ENCODE measurements around the gene CCDC33.

CCDC33 gene

DNA sequence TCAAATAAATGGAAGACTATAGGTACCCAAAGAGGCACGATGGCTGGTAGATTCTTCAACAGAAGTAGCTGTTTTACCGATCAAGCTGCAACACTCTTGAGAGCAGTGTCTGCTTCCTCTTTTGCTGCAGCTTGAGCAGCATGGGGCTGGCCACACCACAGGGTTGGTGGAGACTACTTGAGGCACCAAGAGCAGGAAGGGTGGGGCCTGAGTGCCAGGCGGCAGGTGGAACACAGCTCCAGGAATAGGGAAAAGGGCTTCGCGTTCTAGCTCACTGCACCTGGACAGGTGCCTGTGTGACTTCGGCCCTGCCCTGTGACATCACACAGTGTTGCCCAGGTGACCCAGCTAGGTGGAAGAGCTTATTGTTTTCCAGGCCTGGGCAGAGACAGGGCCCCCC is at the start of gene CCDC33:
CCDC33 (plus strand) TSS at position 365 of the 400 bp plus-strand sequence. CDS start 394 bp downstream, outside the sequence.
- no peak within 1 kb of the TSS for H3K4me3 Mint-ChIP-seq
- H3K9me3 Mint-ChIP-seq, result no peaks in the 10 kb centered on the region
- H3K4me1 Mint-ChIP-seq (ENCODE audit: low read depth), result peaks cover 6% of the 10 kb centered on the region
- no peaks in the 10 kb centered on the region for H3K27me3 Mint-ChIP-seq
- H3K36me3 Mint-ChIP-seq (ENCODE audit: low read depth), result no peaks in the 10 kb centered on the region
- intact Hi-C loops (cut with micrococcal nuclease), result no loop called here
- no peak within 1 kb of the TSS for H3K27ac Mint-ChIP-seq

DNA sequence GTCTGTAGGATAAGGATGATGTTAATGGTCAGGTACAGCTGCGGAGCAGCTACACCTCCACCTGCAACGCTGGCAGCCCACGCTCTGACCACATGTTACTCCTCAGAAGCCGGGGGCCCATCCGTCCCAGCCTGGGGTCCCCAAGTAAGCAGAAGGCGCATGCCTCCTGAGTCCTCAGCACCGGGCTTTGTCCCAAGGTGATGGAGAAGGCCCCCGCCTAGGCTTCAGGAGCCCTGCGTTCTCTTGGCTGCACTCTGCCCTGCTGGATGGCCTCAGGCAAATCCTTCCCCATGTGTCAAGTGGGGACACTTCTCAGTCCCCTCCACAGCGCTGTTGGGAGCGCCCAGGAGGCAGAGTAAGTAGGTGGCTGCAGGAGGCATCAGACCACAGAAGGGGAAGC is 47.9 kb upstream of the CCDC33 start:
- intact Hi-C loops (cut with micrococcal nuclease), result no loop called here
- Mint-ChIP-seq H3K27ac (no peak overlapping the region), H3K4me1 (ENCODE audit: low read depth) (peaks cover 4% of the 10 kb centered on the region), H3K36me3 (ENCODE audit: low read depth) (no peaks in the 10 kb centered on the region), H3K4me3 (no peak overlapping the region), H3K27me3 (peaks cover 5% of the 10 kb centered on the region), H3K9me3 (no peaks in the 10 kb centered on the region)

DNA sequence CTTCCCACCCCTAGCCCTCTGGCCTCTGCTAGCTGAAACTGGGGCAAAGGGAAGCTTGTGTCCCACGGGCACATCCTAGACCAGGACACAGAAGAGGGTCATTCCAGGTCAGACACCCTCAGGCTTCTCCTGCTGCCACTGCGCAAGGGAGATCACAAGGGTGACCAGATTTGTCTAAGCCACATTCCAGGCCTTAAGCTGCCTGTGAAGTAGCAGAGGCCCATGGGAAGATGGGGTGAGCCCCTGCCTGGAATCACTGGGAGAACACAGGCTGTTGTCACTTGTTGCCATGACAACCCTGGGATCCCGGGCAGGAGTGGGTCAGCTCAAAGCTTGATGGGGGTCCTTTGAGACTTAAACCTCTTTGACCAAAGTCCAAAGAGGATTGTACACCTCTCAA is 44.3 kb upstream of the CCDC33 start:
- intact Hi-C loops (cut with micrococcal nuclease), result no loop called here
- Mint-ChIP-seq H3K27ac (no peak overlapping the region), H3K4me1 (ENCODE audit: low read depth) (peaks cover 22% of the 10 kb centered on the region), H3K27me3 (peaks cover 5% of the 10 kb centered on the region), H3K36me3 (ENCODE audit: low read depth) (no peaks in the 10 kb centered on the region), H3K4me3 (no peak overlapping the region), H3K9me3 (no peaks in the 10 kb centered on the region)

DNA sequence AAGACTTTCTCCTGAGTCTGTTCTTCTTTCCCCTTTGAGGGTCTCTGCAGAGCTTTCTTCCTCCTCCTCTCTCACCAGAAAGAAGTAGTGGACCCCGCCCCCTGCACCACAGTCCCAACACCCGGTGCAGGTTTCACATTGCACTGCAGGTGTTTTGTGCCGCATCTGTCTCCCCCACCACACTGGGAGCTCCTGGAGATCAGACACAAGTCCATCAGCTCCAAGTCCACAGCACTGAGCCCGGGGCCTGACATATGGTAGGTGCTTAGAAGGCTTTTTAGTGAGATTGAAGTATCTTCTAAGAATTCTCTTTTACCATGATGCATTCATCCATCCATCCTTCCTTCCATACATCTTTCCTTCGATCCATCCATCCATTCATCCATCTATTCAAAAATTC is 43.4 kb upstream of the CCDC33 start:
- Mint-ChIP-seq H3K4me3 (no peak overlapping the region), H3K4me1 (ENCODE audit: low read depth) (peaks cover 22% of the 10 kb centered on the region), H3K27ac (no peak overlapping the region), H3K36me3 (ENCODE audit: low read depth) (no peaks in the 10 kb centered on the region), H3K27me3 (peaks cover 3% of the 10 kb centered on the region), H3K9me3 (no peaks in the 10 kb centered on the region)
- intact Hi-C loops (cut with micrococcal nuclease), result no loop called here

DNA sequence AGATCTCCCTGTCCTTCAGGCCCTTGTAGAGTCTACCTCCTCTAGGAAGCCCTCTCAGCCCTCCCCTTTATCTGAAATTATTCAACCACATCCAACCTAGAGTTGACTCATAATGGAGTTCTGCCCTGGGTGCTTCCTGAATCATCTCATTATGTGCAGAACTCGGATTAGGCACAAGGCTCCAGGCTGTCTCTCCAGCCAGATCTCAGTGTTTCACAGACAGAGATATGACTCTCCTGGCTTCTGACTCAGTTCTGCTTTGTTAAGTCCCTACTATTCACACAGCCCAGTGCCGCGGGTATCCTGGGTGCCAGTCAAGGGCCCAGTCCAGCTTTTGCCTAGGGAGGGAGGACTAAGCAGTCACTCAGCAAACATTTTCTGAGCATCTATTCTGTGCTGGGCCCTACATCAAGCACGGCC is 42.8 kb upstream of the CCDC33 start:
- Mint-ChIP-seq H3K4me3 (no peak overlapping the region), H3K4me1 (ENCODE audit: low read depth) (peaks cover 22% of the 10 kb centered on the region), H3K27me3 (peaks cover 3% of the 10 kb centered on the region), H3K9me3 (no peaks in the 10 kb centered on the region), H3K36me3 (ENCODE audit: low read depth) (no peaks in the 10 kb centered on the region), H3K27ac (no peak overlapping the region)
- intact Hi-C loops (cut with micrococcal nuclease), result no loop called here

DNA sequence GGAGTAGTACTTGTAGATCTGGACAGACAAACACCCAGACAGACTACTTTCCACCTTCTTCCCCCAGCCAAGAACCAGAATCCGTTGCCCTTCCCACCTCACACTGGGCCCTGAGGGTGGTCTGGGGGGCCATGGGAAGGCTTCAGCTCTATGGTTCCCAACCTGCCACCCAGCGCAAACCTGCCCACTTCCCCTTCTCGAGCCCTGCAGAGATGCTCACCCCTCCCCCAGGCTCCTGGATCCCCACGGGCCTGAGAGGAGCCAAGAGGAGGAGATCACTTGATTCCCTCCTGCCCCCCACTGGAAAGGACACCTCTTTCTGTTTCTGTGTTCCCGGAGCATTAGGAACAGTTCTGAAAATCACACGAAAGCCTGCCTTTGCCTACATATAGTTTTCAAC is 42.2 kb upstream of the CCDC33 start:
- H3K27me3 Mint-ChIP-seq, result peaks cover 3% of the 10 kb centered on the region
- peaks cover 22% of the 10 kb centered on the region for H3K4me1 Mint-ChIP-seq (ENCODE audit: low read depth)
- H3K9me3 Mint-ChIP-seq, result no peaks in the 10 kb centered on the region
- intact Hi-C loops (cut with micrococcal nuclease), result no loop called here
- no peak overlapping the region for H3K27ac Mint-ChIP-seq
- no peaks in the 10 kb centered on the region for H3K36me3 Mint-ChIP-seq (ENCODE audit: low read depth)
- no peak overlapping the region for H3K4me3 Mint-ChIP-seq

DNA sequence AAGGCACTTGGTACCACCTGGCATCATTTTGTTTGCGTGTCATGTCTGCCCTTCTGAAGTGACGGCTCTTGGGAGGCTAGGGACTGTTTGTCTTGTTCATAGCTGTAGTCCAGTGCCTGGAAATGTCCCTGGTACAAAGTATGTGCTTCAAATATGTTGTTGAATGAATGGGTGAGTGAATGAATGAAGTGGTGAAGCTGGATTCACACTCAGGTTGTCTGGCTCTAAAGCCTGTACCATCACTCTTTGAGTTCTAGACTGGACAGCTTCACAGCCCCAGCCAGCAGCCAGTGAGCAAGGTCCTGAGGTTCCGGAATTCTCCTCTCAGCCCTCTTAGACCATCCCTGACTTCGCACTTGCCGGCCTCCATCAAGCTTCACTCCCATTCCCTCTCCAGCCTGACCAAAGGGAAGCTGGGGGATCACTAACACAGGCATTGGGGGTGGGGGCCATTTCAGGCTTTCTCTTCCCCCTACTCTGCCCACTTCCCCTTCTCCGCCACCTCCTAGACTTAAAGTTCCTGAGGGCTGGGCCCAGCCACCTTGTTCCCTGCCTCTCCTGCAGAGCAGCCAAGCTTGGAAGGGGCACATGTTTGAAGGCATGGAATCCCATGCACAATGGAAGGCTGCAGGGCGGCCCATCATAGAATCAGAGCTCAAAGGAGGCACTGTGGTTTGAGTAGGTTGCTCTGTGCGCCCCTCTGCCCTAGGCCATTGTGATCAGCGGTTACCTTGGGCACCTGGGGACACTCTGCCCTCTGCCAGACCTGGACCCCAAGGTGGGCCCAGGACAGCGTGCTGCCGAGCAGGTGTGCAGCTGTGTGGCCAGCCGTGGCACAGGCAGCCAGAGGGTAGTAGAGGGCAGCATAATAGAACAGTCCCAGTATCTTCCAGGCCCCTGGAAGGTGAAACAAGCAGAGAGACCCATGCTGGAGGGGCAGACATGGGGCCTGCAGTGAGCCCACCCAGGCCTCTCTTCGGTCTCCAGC is 41.3 kb upstream of the CCDC33 start:
- no peaks in the 10 kb centered on the region for H3K9me3 Mint-ChIP-seq
- H3K4me3 Mint-ChIP-seq, result no peak overlapping the region
- intact Hi-C loops (cut with micrococcal nuclease), result no loop called here
- H3K4me1 Mint-ChIP-seq (ENCODE audit: low read depth), result peaks cover 22% of the 10 kb centered on the region
- H3K27me3 Mint-ChIP-seq, result peaks cover 3% of the 10 kb centered on the region
- H3K27ac Mint-ChIP-seq, result no peak overlapping the region
- H3K36me3 Mint-ChIP-seq (ENCODE audit: low read depth), result no peaks in the 10 kb centered on the region

DNA sequence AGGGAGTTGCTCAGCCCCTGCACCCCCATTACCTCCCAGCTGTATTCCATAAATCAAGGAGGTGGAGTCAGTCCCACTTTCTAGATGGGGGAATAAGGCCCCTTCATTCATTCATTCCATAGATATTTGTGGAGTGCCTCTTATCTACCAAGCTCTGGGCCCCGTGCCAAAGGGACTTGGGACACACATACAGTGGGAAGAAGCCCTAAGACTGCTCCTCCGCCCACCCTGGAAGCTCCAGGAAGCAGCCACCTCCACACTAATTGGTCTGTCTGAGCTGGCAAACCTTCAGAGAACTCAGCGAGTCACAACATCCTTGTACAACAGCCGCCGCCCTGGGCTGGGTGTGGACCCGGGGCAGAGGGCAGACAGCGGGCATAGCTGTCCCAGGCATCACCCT is 40.0 kb upstream of the CCDC33 start:
- no peaks in the 10 kb centered on the region for H3K9me3 Mint-ChIP-seq
- intact Hi-C loops (cut with micrococcal nuclease), result no loop called here
- H3K4me1 Mint-ChIP-seq (ENCODE audit: low read depth), result peaks cover 22% of the 10 kb centered on the region
- no peak overlapping the region for H3K4me3 Mint-ChIP-seq
- H3K27ac Mint-ChIP-seq, result no peak overlapping the region
- H3K27me3 Mint-ChIP-seq, result peaks cover 3% of the 10 kb centered on the region
- no peaks in the 10 kb centered on the region for H3K36me3 Mint-ChIP-seq (ENCODE audit: low read depth)

DNA sequence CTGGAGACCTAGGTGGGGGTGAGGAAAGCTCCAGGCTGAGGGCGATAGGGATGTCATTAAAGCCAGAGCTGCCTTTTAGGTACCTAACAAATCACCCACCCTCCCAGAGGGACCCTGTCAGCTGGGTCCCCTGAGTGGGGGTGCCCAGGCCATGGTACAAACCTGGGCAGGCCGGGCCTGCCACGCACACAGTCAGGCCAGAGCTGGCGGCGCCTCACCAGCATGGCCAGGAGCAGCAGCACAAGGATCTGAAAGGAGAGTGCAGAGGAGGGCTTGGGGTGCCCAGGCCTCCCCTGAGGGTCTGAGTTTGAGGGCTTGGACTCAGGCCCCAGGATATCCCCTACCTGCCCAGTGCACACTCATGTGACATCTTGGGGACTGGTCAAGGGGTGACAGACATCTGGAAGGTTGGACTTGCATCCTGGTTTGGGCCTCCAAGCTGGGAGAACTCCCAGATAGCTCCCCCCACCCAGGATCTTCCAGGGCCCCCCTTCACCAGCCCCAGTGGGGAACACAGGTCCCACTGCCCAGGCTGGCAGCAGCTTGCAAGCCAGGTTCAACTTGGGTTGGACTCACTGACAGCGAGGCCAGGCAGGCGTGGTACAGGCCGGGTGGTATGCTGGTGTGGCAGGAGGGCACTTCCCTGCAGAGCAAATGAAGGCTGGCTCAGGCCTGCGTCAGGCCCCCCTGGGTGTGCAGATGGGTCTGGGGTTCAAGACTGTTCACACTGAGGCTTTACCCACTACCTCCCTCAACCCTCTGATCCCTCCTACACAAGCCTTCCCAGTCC is 38.8 kb upstream of the CCDC33 start:
- no peaks in the 10 kb centered on the region for H3K9me3 Mint-ChIP-seq
- H3K27me3 Mint-ChIP-seq, result peaks cover 3% of the 10 kb centered on the region
- H3K4me3 Mint-ChIP-seq, result no peak overlapping the region

DNA sequence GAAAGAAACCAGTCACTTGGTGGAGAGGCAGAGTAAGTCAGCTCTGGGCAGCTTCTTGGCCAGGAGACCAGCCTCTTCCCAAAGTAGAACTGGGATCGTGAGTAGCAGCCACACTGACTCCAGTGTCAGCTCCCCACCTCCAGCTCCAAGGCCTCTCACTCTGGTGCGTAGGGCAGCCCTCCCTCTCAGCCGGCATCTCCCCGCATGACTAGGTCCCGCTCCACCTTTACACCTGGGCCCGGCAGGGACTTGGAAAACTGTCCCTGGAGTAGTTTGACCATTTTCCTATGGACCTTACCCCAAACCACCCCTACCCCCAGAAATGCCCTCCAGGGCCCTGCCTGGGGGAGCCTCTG is 36.9 kb upstream of the CCDC33 start:
- intact Hi-C loops (cut with micrococcal nuclease), result no loop called here
- Mint-ChIP-seq H3K27ac (no peak overlapping the region), H3K36me3 (ENCODE audit: low read depth) (no peaks in the 10 kb centered on the region), H3K9me3 (no peaks in the 10 kb centered on the region), H3K4me1 (ENCODE audit: low read depth) (peaks cover 17% of the 10 kb centered on the region), H3K4me3 (no peak overlapping the region), H3K27me3 (peaks cover 5% of the 10 kb centered on the region)

More for the DNA sequence above, 38.8 kb upstream of the CCDC33 start:
- H3K4me1 Mint-ChIP-seq (ENCODE audit: low read depth), result peaks cover 22% of the 10 kb centered on the region
- H3K36me3 Mint-ChIP-seq (ENCODE audit: low read depth), result no peaks in the 10 kb centered on the region
- no peak overlapping the region for H3K27ac Mint-ChIP-seq
- intact Hi-C loops (cut with micrococcal nuclease), result no loop called here

DNA sequence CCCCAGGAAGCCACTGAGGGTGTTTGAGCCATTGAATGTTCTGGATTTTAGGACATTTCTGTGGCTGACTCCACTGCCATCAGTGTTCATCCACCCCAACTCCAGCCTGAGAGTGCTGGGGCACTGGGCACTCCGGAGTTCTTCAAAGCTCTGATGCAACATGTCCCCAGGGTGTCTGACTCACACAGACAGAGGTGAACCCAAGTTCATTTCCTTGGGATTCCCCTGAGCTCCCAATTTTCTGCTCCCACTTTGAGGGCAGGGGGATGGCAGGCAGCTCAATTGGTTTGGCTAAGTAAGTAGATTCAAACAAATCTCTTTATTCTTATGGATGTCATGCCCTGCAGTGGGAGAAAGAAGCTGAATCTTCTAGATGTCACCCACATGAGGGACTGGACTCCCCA is 35.7 kb upstream of the CCDC33 start:
- intact Hi-C loops (cut with micrococcal nuclease), result no loop called here
- Mint-ChIP-seq H3K9me3 (no peaks in the 10 kb centered on the region), H3K36me3 (ENCODE audit: low read depth) (no peaks in the 10 kb centered on the region), H3K27ac (no peak overlapping the region), H3K27me3 (peaks cover 5% of the 10 kb centered on the region), H3K4me1 (ENCODE audit: low read depth) (peaks cover 9% of the 10 kb centered on the region), H3K4me3 (no peak overlapping the region)

DNA sequence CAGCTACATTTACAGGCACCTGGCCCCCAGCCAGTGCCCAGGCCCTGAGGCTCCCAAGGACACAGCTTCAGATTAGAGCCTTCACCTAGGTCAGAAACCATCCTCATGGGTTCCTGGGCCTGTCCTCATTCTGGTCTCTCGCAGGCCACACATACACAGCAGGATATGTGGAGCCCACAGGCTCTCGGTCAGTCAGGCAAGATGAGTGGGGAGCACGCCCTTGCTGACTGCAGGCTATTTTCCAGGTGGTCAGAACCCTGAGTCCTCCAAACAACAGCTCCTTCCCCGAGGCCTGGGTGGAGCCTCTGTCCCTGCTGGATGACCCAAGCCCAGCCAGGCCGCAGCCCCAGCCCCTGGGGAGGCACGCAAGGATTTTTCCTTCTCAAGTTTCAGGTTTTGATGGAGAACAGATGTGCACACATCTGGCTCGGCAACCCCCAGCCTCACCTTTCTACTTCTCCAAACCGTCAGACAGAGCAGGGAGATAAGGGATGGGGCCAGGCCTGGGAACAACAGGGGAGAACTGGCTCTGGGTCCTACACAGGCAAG is 35.2 kb upstream of the CCDC33 start:
- intact Hi-C loops (cut with micrococcal nuclease), result no loop called here
- no peak overlapping the region for H3K27ac Mint-ChIP-seq

DNA sequence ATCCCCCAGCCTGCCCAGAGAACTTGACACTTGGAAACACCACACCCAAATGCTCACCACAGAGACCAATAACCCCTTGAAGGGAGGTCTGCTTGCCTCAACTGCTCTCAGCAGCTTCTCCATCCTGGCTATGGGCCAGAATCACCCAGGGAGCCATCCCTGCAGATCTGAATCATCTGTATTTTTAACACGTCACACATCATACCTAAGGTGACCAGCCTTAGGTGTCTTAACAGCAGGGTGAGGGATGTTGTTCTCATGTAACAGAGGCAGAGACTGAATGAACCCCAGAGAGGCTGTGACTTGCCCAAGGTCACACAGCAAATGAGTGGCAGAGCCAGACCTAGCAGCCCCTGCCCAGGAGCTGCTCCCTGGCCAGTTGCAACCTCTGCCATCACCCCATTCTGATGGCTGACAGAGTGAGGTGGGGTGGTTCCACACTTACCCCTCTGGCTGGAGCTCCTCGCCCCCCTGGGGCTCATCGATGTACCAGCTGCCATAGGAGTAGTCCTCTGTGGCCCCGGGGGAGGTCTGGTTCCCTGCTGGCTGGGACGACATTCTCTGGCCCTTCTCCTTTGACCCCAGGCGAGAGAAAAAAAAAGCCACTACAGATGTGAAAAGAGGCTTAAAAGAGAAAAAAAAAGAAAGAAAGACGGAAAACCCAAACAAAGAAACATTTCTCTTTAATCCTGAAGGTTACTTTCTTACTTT is 34.3 kb upstream of the CCDC33 start:
- H3K4me3 Mint-ChIP-seq, result no peak overlapping the region
- H3K4me1 Mint-ChIP-seq (ENCODE audit: low read depth), result no peaks in the 10 kb centered on the region
- H3K36me3 Mint-ChIP-seq (ENCODE audit: low read depth), result no peaks in the 10 kb centered on the region

More for the DNA sequence above, 35.2 kb upstream of the CCDC33 start:
- H3K9me3 Mint-ChIP-seq, result no peaks in the 10 kb centered on the region
- H3K4me3 Mint-ChIP-seq, result no peak overlapping the region
- peaks cover 5% of the 10 kb centered on the region for H3K27me3 Mint-ChIP-seq
- peaks cover 6% of the 10 kb centered on the region for H3K4me1 Mint-ChIP-seq (ENCODE audit: low read depth)
- H3K36me3 Mint-ChIP-seq (ENCODE audit: low read depth), result no peaks in the 10 kb centered on the region

More for the DNA sequence above, 34.3 kb upstream of the CCDC33 start:
- intact Hi-C loops (cut with micrococcal nuclease), result no loop called here
- H3K27ac Mint-ChIP-seq, result no peak overlapping the region
- H3K9me3 Mint-ChIP-seq, result no peaks in the 10 kb centered on the region
- H3K27me3 Mint-ChIP-seq, result peaks cover 5% of the 10 kb centered on the region

Data from dendritic cell treated with granulocyte-macrophage colony-stimulating factor and Interleukin-4, amounts not matched to agents 40 ng/mL and 50 ng/mL, for 4 days (primary cell).